ENCODE data around the gene RAB20.

- TF ChIP-seq CTCF (IDR thresholded peaks at IDR 0.05) (no peak), POLR2A (IDR thresholded peaks at IDR 0.05) (no peak)
Observed at GRCh38 chr13:110497003-110497402, 64.5 kb downstream of the RAB20 start.

Measured in testis (tissue), 2 donors.